ENCODE results near the gene TMPRSS11A. TPM values are rescaled to one million over a fixed set of nuclear protein-coding genes. Genes with fewer than 3 reads are reported as not detected.

Gene TMPRSS11A
- total and polyA plus RNA-seq, 2 donors (not counting 3 experiments of a cell fraction or from before 2014, with no cell fraction given): not detected

- no TSS peak for BruUV-seq (replicated peaks)
- H3K27ac ChIP-seq (ENCODE audit: insufficient read depth, low read depth, low read length): no peak overlapping the region
- no peak for FAIRE-seq
- no peaks in the 10 kb centered on the region for H3K4me1 ChIP-seq (ENCODE audit: control insufficient read depth, extremely low read depth, insufficient read depth, low read length)
- H3K36me3 ChIP-seq (ENCODE audit: control insufficient read depth in 2 of 2, extremely low read depth in 1 of 2, insufficient read depth in 2 of 2, low read length in 2 of 2): no peaks in the 10 kb centered on the region
- no peak overlapping the region for H3K9ac ChIP-seq (replicated peaks; ENCODE audit: extremely low read depth, insufficient read depth, low read length)
- H3K27me3 ChIP-seq (ENCODE audit: control insufficient read depth in 2 of 2, insufficient read depth in 2 of 2, low read length in 2 of 2): no peaks in the 10 kb centered on the region
- TF ChIP-seq MYC (IDR thresholded peaks at IDR 0.05; ENCODE audit: low read depth, low read length) (no peak), POLR2A (IDR thresholded peaks at IDR 0.05; ENCODE audit: low read depth, low read length) (no peak), GATA2 (IDR thresholded peaks at IDR 0.05; ENCODE audit: insufficient read depth, insufficient read length, low read depth, low read length) (no peak), JUN (IDR thresholded peaks at IDR 0.05; ENCODE audit: borderline replicate concordance, insufficient read depth, insufficient read length, low read depth) (no peak), FOS (IDR thresholded peaks at IDR 0.05; ENCODE audit: borderline replicate concordance, insufficient read depth, low read length) (no peak)
- TF ChIP-seq, protein P1, sequence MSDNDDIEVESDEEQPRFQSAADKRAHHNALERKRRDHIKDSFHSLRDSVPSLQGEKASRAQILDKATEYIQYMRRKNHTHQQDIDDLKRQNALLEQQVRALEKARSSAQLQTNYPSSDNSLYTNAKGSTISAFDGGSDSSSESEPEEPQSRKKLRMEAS (IDR thresholded peaks at IDR 0.05; ENCODE audit: insufficient read depth, insufficient read length): no peak
- TF ChIP-seq, protein P2, sequence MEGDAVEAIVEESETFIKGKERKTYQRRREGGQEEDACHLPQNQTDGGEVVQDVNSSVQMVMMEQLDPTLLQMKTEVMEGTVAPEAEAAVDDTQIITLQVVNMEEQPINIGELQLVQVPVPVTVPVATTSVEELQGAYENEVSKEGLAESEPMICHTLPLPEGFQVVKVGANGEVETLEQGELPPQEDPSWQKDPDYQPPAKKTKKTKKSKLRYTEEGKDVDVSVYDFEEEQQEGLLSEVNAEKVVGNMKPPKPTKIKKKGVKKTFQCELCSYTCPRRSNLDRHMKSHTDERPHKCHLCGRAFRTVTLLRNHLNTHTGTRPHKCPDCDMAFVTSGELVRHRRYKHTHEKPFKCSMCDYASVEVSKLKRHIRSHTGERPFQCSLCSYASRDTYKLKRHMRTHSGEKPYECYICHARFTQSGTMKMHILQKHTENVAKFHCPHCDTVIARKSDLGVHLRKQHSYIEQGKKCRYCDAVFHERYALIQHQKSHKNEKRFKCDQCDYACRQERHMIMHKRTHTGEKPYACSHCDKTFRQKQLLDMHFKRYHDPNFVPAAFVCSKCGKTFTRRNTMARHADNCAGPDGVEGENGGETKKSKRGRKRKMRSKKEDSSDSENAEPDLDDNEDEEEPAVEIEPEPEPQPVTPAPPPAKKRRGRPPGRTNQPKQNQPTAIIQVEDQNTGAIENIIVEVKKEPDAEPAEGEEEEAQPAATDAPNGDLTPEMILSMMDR (IDR thresholded peaks at IDR 0.05; ENCODE audit: extremely low read depth in 1 of 2, insufficient read depth in 1 of 2, low read depth in 1 of 2, low read length in 2 of 2): no peak
- no peak for DNase-seq (ENCODE audit: low read depth, low spot score)
- H3K4me3 ChIP-seq (replicated peaks in 1 of 3; ENCODE audit: insufficient read depth in 1 of 3, low read depth in 1 of 3, low read length in 3 of 3): no peak overlapping the region
- dilution Hi-C loops (cut with MboI; ENCODE audit: extremely low pct_ligation_motif_present, low sequenced_read_pairs) (no loop called here), intact Hi-C loops (cut with micrococcal nuclease) (loop anchor here (5.0 kb wide), 1 partner anchor 114 kb away; no protein-coding TSS in a partner anchor)
- H2AFZ ChIP-seq (ENCODE audit: low read depth, low read length): no peak overlapping the region
- no peaks in the 10 kb centered on the region for H3K79me2 ChIP-seq (ENCODE audit: control insufficient read depth, insufficient read depth, low read length)
- no peaks in the 10 kb centered on the region for H3K9me1 ChIP-seq (replicated peaks; ENCODE audit: control insufficient read depth, extremely low read depth, insufficient read depth, low read length)
- no peak overlapping the region for H3K4me2 ChIP-seq (ENCODE audit: insufficient read depth, low read length)
- CTCF ChIA-PET: interaction anchor here (1.2 kb wide), 2 partner anchors 36 to 38 kb away, joined by 4 read pairs; no protein-coding TSS in a partner anchor
- H4K20me1 ChIP-seq (replicated peaks; ENCODE audit: control insufficient read depth, extremely low read depth, insufficient read depth, low read length): no peaks in the 10 kb centered on the region
- POLR2A ChIA-PET: no interaction called here
- H3K9me3 ChIP-seq (replicated peaks; ENCODE audit: control insufficient read depth, insufficient read depth, low read length): no peaks in the 10 kb centered on the region
These were observed 90.2 kb downstream of the TMPRSS11A start for GRCh38 chr4:67873116-67873515.

All from endothelial cell of umbilical vein (primary cell).